T-helper 2 cell treated with Interferon-gamma antibody and Interleukin-4, amounts not matched to agents 100 ng/mL and 5 ng/mL, for 36 hours (primary cell): Measurements from ENCODE around the gene FSTL4. TPM values are rescaled to one million over a fixed set of nuclear protein-coding genes. Genes with fewer than 3 reads are reported as not detected.

Source experiments
- intact Hi-C: fragments of 100-400 bp; cut with micrococcal nuclease; formaldehyde crosslinking; loops from one replicate; pipeline ENCODE4 v1.15.1; 2023
- total RNA-seq: library from RNA; stranded (reverse); gene quantifications from 2 replicates; pipeline ENCODE4 v1.2.3, GENCODE V29; 2022

The FSTL4 gene
- total RNA-seq, 1 donor from 2014 or later = not detected

DNA sequence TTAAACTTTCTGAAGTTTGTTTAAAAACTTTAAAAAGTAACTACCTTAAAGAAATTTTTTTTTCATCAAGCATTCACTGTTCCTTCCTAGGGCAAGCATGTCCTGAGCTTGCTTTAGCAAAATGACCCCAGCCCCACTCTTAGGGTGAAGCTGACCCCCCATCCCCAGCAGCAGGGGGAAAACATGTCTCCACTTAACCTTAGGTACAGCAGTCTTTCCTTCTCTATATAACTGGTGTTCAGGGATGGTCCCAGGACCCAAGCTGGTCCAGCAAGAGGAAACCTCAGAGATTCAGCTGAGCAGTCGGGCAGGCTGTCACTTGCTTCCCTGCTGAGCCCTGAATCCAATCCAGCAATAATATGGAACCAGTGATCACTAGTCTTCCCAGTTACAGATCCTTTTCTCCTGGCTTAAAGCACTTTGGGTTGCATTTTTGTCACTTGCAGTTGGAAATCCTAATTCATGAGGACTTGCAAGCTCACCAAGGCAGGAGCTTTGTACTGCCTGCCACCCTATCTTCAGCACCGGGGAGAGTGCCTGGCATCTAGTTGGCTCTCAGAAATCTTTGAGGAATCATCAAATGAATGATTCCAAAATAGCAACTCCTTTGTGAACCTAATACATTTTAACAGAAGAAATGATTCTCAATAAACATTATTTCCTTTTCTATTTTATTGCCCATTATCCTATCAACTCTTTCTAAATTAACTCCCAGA lies 91.2 kb downstream of the FSTL4 start:
- intact Hi-C loops = no loop called here

DNA sequence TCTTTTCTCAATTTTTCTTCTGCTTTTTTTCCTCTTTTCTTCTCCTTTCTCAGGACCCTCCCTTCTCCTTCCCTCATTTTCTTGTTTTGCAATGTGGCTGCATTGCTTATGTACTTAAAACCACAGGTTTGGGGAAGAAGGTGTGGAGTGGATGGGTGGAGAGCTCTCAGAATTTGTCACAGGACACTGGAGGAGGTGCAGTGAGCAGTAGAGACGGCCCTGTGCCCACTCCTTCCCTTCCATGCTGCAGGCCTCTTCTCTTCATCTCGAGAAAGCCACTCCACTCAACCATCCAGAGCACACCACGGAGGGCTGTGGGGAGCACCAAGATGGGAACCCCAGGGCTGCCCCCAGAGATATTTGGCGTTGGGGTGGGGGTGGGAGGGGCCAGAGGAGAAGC lies 92.3 kb downstream of the FSTL4 start:
- intact Hi-C loops = no loop called here

DNA sequence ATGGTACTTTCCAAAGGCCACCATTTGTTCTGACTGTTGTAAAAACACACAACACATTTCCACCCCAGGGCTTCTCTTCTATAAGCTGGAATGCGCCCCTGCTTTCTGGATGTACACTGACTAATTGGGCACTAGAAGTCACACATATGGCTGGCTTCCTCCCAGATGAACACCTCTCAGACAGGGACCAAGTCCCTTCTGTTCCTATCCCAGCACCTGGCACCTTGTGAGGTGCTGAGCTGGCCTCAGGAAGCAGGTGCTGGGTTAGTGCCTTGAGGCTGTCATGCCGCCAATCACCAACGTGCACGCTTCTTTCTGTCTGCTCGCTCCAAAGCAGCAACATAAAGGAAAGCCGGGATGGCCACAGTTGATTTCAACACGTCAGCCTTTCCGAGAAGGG lies 93.2 kb downstream of the FSTL4 start:
- intact Hi-C loops = no loop called here

DNA sequence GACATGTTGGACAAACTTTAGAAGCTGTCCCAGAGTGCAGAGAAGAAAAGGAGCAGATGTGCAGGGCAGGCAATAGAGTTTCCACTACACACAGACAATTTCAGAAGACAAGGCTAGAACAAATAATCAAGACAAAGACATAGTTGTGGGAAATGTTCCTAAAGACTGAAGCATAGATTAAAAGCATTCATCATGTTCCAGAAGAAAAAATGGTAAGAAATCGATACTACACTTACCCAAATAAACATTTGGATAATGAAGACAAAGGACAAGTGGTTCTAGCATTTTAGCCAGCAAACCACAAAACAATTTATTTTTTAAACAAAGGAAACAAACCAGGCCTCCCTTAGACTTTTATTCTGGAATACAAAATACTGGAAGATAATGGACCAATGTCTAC lies 97.9 kb downstream of the FSTL4 start:
- intact Hi-C loops = no loop called here

DNA sequence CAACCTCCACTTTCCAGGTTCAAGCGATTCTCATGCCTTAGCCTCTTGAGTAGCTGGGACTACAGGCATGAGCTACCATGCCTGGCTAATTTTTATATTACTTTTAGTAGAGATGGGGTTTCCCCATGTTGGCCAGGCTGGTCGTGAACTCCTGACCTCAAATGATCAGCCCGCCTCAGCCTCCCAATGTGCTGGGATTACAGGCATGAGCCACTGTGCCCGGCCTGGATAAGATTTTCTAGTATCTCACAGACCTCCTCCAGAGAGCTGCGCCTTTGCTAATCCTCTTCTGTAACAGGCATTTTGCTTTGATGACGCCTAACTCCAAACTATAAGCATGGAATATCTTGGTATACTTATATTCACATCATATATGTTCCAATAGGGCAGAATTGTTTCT lies 99.4 kb downstream of the FSTL4 start:
- intact Hi-C loops = no loop called here

DNA sequence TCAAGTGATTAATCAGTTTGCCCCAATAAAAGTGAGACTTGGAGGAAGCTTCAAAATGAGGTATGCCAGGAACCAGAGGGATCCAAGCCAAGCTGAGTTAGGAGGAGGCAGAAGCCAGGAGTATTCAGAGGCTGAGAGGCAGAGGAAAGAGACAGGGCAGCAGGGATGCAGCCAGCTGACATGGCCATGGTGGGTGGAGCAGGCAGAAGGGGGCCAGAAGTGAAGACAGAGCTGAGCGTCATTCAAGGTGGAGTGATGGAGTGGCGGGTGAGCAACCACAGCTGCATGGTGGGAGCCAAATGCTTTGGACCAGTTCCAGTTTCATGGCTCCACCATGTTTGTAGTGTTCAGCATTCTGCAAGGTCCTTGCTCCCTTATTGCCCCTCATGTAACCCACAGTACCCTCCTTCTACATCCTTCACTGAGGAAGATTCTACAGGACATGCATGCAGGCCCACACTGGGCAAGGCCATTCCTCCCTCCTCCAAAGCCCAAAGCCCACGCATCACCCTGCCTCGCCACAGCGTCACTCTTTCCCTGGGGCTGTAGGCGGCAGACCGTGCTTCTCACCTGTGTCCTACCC lies 100.6 kb downstream of the FSTL4 start:
- intact Hi-C loops = no loop called here

DNA sequence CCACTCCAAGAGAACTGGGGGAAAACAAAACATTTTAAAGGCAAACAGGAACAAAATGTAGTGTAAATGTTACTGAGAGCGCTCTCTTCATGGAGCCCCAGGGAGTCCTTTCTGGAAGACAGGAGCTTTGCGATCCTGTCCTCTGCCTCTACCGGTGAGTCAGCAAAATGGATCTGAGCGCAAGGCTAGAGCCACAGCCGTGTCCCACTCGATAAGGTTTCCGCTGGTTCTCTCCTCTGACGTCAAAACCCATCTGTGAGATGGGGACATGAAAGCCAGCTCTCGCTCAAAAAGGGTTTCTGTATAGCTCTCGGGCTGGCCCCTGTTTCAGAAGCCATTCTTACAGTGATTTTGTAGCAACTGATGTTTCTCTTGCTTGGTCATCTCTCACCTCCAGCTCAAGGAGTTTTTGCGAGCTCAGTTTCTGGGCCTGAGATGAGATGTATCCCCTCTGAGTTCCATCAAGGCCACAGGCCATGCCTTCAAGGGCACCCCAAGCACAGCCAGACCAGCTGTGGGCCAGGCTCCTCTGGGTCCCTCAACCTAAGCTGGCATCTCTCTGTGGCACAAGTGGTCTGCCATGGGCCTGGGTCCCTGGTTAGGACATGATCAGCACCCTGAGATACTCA lies 101.6 kb downstream of the FSTL4 start:
- intact Hi-C loops = no loop called here

DNA sequence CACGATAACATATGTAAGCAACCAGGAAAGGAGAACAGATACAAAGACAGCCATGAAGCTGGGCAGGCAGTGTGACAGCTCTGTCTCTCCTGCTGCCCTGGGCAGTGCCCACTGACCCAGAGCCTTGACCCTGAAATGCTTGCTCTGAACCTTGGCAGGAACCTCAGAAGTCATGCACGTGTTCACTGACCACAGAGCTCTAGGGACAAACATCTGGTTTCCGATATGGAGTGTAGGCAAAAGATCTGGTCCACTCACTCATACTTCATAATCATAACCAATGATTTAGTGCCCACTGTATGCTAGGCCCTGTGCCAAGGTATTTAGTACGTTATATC lies 102.6 kb downstream of the FSTL4 start:
- intact Hi-C loops = no loop called here

DNA sequence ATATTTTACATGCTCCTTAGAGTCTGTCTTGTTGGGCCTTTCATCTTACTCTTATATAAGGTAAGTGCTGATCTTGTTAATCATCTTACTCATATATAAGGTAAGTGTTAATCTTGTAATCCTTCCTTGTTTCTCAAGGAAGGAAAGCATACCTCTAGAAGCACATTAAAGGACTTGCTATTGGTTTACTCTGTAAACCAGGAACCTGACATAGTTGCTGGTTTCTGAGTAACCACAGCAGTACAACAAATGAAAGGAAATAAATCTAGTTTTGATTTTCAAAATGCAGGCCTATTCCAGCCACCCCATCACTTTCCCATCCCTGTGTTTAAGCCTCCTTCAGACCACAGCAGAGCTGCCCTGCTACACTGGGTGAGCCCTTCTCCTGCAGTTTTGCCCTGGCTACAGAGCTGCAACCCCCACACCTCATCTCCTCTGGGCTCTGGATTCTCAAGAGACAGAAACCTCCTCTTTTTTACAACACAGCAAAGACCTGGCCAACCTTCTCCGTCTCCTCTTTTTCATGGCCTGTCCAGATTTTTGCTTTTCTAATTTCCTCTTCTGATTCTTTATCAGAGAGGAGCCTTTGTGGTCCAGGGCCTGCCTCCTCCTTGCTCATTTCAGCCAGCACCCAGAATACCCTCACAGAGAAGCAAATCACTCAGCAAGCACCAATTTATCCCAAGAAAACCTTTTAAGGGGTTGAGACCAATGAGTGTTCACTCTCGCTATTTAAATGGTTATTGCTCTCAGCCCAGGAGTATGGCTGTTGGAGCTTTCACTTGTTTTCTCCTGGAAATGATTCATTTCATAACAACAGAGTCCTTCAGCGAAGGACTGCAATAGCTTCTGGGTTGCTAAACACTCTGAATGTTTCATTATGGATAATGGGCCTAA lies 103.2 kb downstream of the FSTL4 start:
- intact Hi-C loops = no loop called here

DNA sequence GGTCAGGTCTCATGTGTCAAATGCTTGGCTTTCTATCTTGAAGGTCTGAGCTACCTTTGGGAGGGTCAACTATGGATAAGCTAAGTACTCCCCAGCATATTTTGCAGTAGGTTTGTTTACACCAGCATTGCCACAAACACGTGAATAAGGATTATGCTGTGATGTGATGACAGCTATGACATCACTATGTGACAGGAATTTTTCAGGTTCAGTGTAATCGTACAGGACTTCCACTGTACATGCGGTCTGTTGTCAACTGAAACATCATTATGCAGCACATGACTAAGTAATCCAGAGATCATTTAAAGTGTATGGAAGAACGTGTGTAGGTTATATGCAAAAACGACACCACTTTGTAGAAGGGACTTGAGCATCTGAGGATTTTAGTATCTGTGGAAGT lies 104.0 kb downstream of the FSTL4 start:
- intact Hi-C loops = no loop called here

DNA sequence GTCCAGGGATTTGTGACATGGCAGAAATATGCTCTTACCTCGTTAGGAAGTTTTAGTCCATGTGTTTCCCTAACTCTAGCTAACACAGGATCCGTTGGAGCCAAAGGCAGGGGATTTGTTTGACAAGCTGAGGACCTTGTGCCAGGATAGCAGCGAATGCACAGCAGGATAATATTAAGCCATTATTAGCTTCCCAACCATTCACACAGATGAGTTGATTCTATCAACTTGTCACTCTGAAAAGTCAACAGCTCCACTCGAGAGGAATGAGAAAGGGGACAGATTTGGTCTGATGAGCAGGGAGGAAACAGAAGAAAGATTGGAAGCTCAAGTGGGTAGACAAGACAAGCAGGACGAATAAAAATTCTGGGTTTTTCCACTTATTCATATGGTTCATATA lies 106.2 kb downstream of the FSTL4 start:
- intact Hi-C loops = no loop called here

DNA sequence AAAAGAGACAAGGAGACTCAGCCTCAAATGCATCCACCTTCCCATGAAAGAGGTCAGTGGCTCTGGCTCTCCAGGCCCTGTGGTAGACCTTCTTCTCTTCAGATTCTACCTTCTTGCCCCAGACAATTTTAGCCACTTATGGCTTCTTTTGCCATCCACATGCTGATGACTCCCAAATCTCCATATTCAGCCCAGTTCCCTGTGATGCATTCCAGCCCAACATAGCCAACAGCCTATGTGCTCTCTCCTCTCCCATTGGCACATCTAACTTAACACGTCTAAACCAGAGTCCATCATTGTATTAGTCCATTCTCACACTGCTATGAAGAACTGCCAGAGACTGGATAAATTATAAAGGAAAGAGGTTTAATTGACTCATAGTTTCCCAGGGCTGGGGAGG lies 108.8 kb downstream of the FSTL4 start:
- intact Hi-C loops = no loop called here

DNA sequence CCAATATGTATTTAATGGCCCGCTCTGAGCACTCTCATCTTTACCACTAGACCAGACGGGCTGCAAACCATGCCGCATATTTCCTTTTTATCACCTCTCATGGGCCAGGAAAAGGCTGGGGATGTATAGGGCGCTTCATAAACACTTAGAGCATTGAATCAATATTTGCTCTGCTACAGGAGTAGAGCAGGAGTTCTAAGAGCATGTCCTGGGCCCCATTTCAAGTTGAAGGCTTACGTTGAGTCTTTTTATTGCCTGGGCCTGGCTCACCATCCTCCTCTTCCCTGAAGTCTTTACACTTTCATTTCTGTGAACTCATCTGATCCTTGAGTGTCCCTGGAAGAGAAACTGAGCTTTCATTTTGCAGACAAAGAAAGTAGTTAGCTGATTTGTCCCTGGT lies 112.4 kb downstream of the FSTL4 start:
- intact Hi-C loops = no loop called here

DNA sequence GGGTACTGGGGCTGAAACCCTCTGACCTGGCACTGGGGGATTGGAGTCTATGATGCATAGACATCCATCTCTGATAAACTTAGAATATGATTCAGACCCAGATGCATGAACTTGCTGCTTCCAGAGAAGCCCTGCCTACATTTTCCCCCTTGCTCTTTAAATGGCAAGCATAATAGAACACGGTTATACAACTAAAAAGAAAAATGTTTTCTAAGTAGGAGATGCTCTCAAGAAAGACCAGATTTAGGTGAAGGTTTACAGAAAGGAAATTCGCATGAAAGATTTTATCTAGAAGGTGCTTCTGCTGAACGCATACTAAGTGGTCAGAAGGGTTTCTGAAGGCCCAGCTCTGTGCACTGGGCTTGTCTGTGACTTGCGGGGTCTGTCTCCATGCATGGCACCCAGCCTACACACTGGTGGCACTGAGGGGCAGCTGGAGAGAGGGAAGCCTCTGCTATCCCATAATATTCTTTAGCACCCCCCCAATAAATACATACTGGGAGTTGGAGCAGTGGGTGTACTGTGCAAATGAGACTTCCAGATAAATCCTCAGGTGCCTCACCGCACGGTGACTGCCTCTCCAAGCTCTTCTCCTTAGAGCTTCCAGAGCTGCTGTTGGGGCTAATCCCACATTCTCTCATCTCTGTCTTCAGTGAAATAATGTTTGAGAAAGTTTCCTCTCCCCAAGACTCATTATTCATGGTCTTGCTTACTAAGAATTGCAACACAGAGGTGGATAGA lies 114.6 kb downstream of the FSTL4 start:
- intact Hi-C loops = no loop called here

DNA sequence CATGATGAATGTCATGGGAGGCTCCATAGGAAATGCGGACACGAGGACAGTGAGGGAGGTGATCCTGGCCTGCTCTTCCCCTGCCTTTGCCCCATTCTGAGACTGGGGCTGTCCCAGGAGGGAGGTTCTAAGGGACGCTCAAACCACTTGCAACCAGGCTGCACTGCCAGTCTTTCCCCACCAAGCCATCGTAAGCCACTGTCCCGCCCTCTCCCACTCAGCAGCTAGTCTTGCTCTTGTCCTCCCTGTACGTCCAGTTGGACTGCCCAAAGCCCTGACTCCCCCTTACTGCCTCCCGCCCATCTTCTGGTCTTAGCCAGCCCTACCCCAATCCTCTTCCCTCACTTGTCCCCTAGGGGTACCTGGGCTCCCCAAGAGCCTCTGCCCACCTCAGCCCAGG lies 115.7 kb downstream of the FSTL4 start:
- intact Hi-C loops = no loop called here

DNA sequence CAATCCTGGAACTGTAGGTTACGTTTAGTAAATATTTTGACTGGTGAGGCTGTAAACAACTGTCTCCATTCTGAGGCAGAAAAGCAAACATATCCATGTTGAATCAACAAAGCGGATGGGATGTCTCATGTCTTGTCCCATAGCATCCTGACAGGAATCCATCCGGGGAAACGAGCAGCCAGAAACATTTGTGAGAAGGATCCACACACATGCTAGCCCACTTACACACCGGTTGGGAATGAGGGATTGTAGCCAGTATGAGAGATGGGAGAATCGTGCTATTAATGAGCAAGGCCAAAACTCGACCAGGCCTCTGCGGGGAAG lies 117.5 kb downstream of the FSTL4 start:
- intact Hi-C loops = no loop called here

DNA sequence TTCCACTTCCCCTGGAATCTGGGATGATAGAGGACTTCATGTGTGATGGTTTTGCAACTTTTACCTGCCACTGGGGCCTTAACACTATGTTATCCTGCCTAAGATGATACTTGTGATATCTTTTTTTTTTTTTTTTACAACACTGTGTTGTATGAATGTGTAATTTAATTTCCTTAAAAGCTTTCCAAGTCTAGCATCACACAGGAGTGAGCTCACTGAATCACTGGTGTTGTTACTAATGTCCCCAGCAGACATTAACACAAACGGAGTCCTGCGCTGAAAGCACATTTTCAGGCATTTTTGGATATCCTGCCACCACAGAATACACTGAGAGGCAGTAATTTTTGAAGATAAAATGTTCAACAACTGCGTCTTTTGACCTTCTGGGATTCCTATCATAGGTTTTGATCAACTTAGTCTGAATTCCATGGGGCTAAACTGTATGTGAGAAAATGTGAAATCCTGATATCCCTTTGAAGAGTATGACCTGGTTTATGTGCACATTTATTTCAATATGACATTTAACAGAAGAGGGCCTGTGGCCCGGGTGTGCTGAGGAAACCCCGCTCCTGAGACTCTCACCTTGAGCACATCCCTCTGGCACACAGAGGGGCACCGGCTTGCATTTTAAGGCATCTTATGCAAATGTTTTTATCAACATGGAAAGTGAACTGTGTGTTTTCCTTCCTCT lies 118.0 kb downstream of the FSTL4 start:
- intact Hi-C loops = no loop called here

DNA sequence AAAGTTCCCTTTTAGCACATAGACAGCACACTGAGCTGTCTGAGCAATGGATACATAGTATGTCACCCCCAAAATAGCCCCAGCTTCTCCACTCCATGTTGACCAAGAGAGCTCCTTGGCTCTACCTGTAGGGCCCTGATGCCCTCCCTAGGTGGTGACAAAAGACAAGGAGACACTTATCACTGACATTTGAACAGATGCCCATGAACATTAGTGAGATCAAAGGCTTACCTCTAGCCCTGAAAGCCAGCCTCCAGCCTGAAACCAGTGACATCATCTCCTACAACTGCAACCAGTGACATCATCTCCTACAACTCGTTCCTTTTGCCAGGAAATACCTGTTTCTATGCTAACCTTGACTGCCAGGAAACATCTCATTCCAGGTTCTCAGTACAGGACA lies 122.7 kb downstream of the FSTL4 start:
- intact Hi-C loops = no loop called here

DNA sequence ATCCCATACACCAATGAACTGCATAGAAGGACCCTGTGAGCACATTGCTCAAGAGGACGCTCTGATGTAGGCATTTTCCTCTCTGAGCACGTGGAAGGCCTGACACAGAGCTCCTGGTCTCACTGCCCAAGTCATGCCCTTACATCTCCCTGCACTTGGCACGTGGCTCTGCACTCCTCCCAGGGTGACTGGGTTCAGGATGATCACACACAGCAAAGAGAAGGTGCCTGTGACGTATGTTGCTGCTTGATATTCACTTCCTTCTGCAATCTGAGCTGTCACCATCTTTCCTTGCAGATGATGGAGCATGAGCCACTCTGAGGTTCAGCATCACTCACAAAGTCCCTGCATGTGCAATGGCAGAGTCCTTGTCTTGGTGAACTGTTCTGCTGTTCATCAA lies 125.2 kb downstream of the FSTL4 start:
- intact Hi-C loops = no loop called here

DNA sequence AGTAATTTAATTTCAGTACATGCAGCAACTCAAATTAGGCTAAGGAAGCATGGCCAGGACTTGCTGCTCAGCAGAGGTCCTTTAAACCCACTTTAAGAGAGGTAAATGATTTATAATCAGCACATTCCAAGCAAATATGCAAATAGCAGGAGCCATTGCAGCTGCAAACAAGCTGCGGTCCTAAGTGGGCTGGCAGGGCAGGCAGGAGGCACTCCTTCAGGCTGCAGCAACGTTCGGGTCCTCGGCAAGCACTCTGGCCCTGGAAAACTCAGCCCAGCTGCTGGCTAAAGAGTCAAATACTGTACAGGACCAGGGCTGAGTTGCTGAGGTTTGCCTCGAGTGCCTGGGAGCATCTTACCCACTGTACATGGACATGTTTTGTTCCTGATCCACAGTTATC lies 126.9 kb downstream of the FSTL4 start:
- intact Hi-C loops = no loop called here
